ENCODE results near the gene MACROD1. TPM values are rescaled to one million over a fixed set of nuclear protein-coding genes. Genes with fewer than 3 reads are reported as not detected.
A peak's percentile ranks its signal among the peaks of the same experiment; 100 is the strongest.

Gene MACROD1
- total and polyA plus RNA-seq, 4 donors = 10.6 to 31.6 (median 23.9) TPM

GRCh38 chr11:64062185-64063039 lies 103.5 kb downstream of the MACROD1 start:
- no peaks in the 10 kb centered on the region for H3K9me3 ChIP-seq (ENCODE audit: control insufficient read depth, insufficient read depth, low read length)
- no peak overlapping the region for H3K27ac ChIP-seq (ENCODE audit: low read depth, low read length)
- WGBS (ENCODE audit: insufficient coverage) = 84% methylated on average over 15 of the region's 16 CpGs
- H3K36me3 ChIP-seq (ENCODE audit: control insufficient read depth, insufficient read depth, low read length) = peaks cover 26% of the 10 kb centered on the region
- H3K4me3 ChIP-seq (ENCODE audit: low read depth, low read length) = no peak overlapping the region
- H3K27me3 ChIP-seq (ENCODE audit: control insufficient read depth, insufficient read depth, low read length) = peaks cover 2% of the 10 kb centered on the region
- DNase-seq (ENCODE audit: low read depth in 4 of 6, low spot score in 6 of 6) = no peak
- H3K4me1 ChIP-seq (ENCODE audit: control insufficient read depth, insufficient read depth, low read length) = peaks cover 85% of the 10 kb centered on the region

GRCh38 chr11:64060861-64061444 lies 105.0 kb downstream of the MACROD1 start:
- peaks cover 91% of the 10 kb centered on the region for H3K4me1 ChIP-seq (ENCODE audit: control insufficient read depth, insufficient read depth, low read length)
- H3K36me3 ChIP-seq (ENCODE audit: control insufficient read depth, insufficient read depth, low read length) = peaks cover 31% of the 10 kb centered on the region
- peaks cover 2% of the 10 kb centered on the region for H3K27me3 ChIP-seq (ENCODE audit: control insufficient read depth, insufficient read depth, low read length)
- no peaks in the 10 kb centered on the region for H3K9me3 ChIP-seq (ENCODE audit: control insufficient read depth, insufficient read depth, low read length)
- WGBS (ENCODE audit: insufficient coverage) = under 1% methylated on average over 35 of the region's 42 CpGs
- H3K4me3 ChIP-seq (ENCODE audit: low read depth, low read length) = peak overlapping the region; percentile 44
- DNase-seq (ENCODE audit: low read depth in 4 of 6, low spot score in 6 of 6) = peak in 2 of 6 donors; percentile 81 to 86
- H3K27ac ChIP-seq (ENCODE audit: low read depth, low read length) = no peak overlapping the region

GRCh38 chr11:64060263-64060860 lies 105.6 kb downstream of the MACROD1 start:
- H3K4me1 ChIP-seq (ENCODE audit: control insufficient read depth, insufficient read depth, low read length) = peaks cover 97% of the 10 kb centered on the region
- no peak for DNase-seq (ENCODE audit: low read depth in 4 of 6, low spot score in 6 of 6)

GRCh38 chr11:64059339-64060140 lies 106.4 kb downstream of the MACROD1 start:
- H3K9me3 ChIP-seq (ENCODE audit: control insufficient read depth, insufficient read depth, low read length) = no peaks in the 10 kb centered on the region
- WGBS (ENCODE audit: insufficient coverage) = 50% methylated on average over 15 of the region's 24 CpGs
- no peak overlapping the region for H3K27ac ChIP-seq (ENCODE audit: low read depth, low read length)
- H3K4me1 ChIP-seq (ENCODE audit: control insufficient read depth, insufficient read depth, low read length) = peaks cover 97% of the 10 kb centered on the region
- H3K36me3 ChIP-seq (ENCODE audit: control insufficient read depth, insufficient read depth, low read length) = peaks cover 29% of the 10 kb centered on the region
- peak in 1 of 6 donors; percentile 57 for DNase-seq (ENCODE audit: low read depth in 4 of 6, low spot score in 6 of 6)
- H3K27me3 ChIP-seq (ENCODE audit: control insufficient read depth, insufficient read depth, low read length) = peaks cover 2% of the 10 kb centered on the region
- no peak overlapping the region for H3K4me3 ChIP-seq (ENCODE audit: low read depth, low read length)

More at GRCh38 chr11:64060263-64060860, 105.6 kb downstream of the MACROD1 start:
- Histone ChIP-seq H3K36me3 (ENCODE audit: control insufficient read depth, insufficient read depth, low read length) (peaks cover 33% of the 10 kb centered on the region), H3K4me3 (ENCODE audit: low read depth, low read length) (peak overlapping the region; percentile 44), H3K27me3 (ENCODE audit: control insufficient read depth, insufficient read depth, low read length) (peaks cover 2% of the 10 kb centered on the region), H3K27ac (ENCODE audit: low read depth, low read length) (no peak overlapping the region), H3K9me3 (ENCODE audit: control insufficient read depth, insufficient read depth, low read length) (no peaks in the 10 kb centered on the region)
- WGBS (ENCODE audit: insufficient coverage) = 13% methylated on average over 35 of the region's 35 CpGs

GRCh38 chr11:64058494-64058893 lies 107.4 kb downstream of the MACROD1 start:
- WGBS (ENCODE audit: insufficient coverage) = 51% methylated on average over 14 of the region's 17 CpGs
- Histone ChIP-seq H3K27me3 (ENCODE audit: control insufficient read depth, insufficient read depth, low read length) (peaks cover 2% of the 10 kb centered on the region), H3K36me3 (ENCODE audit: control insufficient read depth, insufficient read depth, low read length) (peaks cover 28% of the 10 kb centered on the region), H3K9me3 (ENCODE audit: control insufficient read depth, insufficient read depth, low read length) (no peaks in the 10 kb centered on the region), H3K4me3 (ENCODE audit: low read depth, low read length) (no peak overlapping the region), H3K27ac (ENCODE audit: low read depth, low read length) (no peak overlapping the region), H3K4me1 (ENCODE audit: control insufficient read depth, insufficient read depth, low read length) (peaks cover 97% of the 10 kb centered on the region)
- DNase-seq (ENCODE audit: low read depth in 4 of 6, low spot score in 6 of 6) = peak in 2 of 6 donors; percentile 53 to 54

GRCh38 chr11:64057890-64058289 lies 108.0 kb downstream of the MACROD1 start:
- no peak for DNase-seq (ENCODE audit: low read depth in 4 of 6, low spot score in 6 of 6)

GRCh38 chr11:64056861-64057260 lies 109.1 kb downstream of the MACROD1 start:
- peaks cover 2% of the 10 kb centered on the region for H3K27me3 ChIP-seq (ENCODE audit: control insufficient read depth, insufficient read depth, low read length)
- no peak for DNase-seq (ENCODE audit: low read depth in 4 of 6, low spot score in 6 of 6)
- no peaks in the 10 kb centered on the region for H3K9me3 ChIP-seq (ENCODE audit: control insufficient read depth, insufficient read depth, low read length)
- peaks cover 23% of the 10 kb centered on the region for H3K36me3 ChIP-seq (ENCODE audit: control insufficient read depth, insufficient read depth, low read length)
- H3K27ac ChIP-seq (ENCODE audit: low read depth, low read length) = peak overlapping the region; percentile 57
- 84% methylated on average over 13 of the region's 13 CpGs for WGBS (ENCODE audit: insufficient coverage)
- peaks cover 97% of the 10 kb centered on the region for H3K4me1 ChIP-seq (ENCODE audit: control insufficient read depth, insufficient read depth, low read length)
- no peak overlapping the region for H3K4me3 ChIP-seq (ENCODE audit: low read depth, low read length)

More at GRCh38 chr11:64057890-64058289, 108.0 kb downstream of the MACROD1 start:
- WGBS (ENCODE audit: insufficient coverage) = 79% methylated on average over 8 of the region's 10 CpGs
- H3K9me3 ChIP-seq (ENCODE audit: control insufficient read depth, insufficient read depth, low read length) = no peaks in the 10 kb centered on the region
- H3K27ac ChIP-seq (ENCODE audit: low read depth, low read length) = no peak overlapping the region
- peaks cover 28% of the 10 kb centered on the region for H3K36me3 ChIP-seq (ENCODE audit: control insufficient read depth, insufficient read depth, low read length)
- no peak overlapping the region for H3K4me3 ChIP-seq (ENCODE audit: low read depth, low read length)
- H3K4me1 ChIP-seq (ENCODE audit: control insufficient read depth, insufficient read depth, low read length) = peaks cover 97% of the 10 kb centered on the region
- H3K27me3 ChIP-seq (ENCODE audit: control insufficient read depth, insufficient read depth, low read length) = peaks cover 2% of the 10 kb centered on the region

GRCh38 chr11:64056213-64056785 lies 109.6 kb downstream of the MACROD1 start:
- no peak overlapping the region for H3K4me3 ChIP-seq (ENCODE audit: low read depth, low read length)
- WGBS (ENCODE audit: insufficient coverage) = 59% methylated on average over 10 of the region's 15 CpGs
- DNase-seq (ENCODE audit: low read depth in 4 of 6, low spot score in 6 of 6) = peak in 1 of 6 donors; percentile 92

GRCh38 chr11:64055077-64055476 lies 110.8 kb downstream of the MACROD1 start:
- Histone ChIP-seq H3K27me3 (ENCODE audit: control insufficient read depth, insufficient read depth, low read length) (peaks cover 1% of the 10 kb centered on the region), H3K9me3 (ENCODE audit: control insufficient read depth, insufficient read depth, low read length) (no peaks in the 10 kb centered on the region), H3K36me3 (ENCODE audit: control insufficient read depth, insufficient read depth, low read length) (peaks cover 23% of the 10 kb centered on the region), H3K4me1 (ENCODE audit: control insufficient read depth, insufficient read depth, low read length) (peaks cover 98% of the 10 kb centered on the region), H3K27ac (ENCODE audit: low read depth, low read length) (no peak overlapping the region), H3K4me3 (ENCODE audit: low read depth, low read length) (no peak overlapping the region)
- WGBS (ENCODE audit: insufficient coverage) = 53% methylated on average over 4 of the region's 8 CpGs
- no peak for DNase-seq (ENCODE audit: low read depth in 4 of 6, low spot score in 6 of 6)

More at GRCh38 chr11:64056213-64056785, 109.6 kb downstream of the MACROD1 start:
- Histone ChIP-seq H3K27me3 (ENCODE audit: control insufficient read depth, insufficient read depth, low read length) (peaks cover 2% of the 10 kb centered on the region), H3K27ac (ENCODE audit: low read depth, low read length) (peak overlapping the region; percentile 57), H3K36me3 (ENCODE audit: control insufficient read depth, insufficient read depth, low read length) (peaks cover 23% of the 10 kb centered on the region), H3K4me1 (ENCODE audit: control insufficient read depth, insufficient read depth, low read length) (peaks cover 98% of the 10 kb centered on the region), H3K9me3 (ENCODE audit: control insufficient read depth, insufficient read depth, low read length) (no peaks in the 10 kb centered on the region)

Measured in spinal cord (tissue), 10 donors.